Measurements from ENCODE around the gene DUOX2.
"Not testable (repeated sequence)": the region's sequence is repeated elsewhere in the genome, so short reads cannot be mapped to it uniquely, and the experiment has no call there.

DNA sequence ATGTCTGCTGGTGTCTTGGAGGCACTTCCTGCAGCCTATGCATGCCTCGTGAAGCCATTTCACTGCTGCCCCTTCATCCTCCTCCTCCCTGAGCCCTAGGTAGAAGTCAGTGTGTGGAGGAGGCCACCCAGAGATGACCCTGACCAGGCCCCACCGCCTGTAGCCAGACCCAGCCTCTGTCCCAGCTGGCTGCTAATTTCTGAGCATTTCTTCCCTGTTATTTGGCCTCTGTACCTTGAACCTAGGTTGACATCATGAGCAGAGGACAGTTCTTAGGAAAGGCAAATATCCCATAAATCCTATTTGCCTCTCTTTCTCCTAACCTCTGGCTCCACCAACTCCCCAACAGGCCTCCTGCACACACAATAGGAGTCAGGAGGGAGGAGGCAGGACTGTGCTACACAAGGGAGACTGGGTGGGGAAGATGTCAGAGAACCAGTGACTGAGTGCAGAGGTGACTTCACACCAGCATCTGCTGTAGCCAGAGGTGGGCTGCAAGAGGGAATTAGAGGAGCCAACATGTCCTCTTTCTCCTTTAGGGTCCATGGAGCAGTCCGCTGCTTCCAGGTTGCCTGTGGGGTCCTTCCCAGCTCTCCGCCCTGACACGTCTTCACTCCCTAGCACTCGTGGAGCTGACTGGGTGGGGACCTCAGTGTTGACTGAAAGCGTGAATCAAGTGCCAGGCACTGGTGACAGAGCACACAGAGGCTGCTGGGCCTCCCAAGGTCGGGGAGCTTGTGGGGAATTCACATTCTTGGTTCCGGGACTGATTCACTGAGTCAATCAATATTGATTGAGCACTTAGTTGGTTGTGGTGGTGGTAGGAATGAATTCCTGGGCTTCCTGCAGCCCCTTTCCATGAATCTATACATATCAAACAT is 38.3 kb downstream of the DUOX2 start:
- TF ChIP-seq, protein P1, sequence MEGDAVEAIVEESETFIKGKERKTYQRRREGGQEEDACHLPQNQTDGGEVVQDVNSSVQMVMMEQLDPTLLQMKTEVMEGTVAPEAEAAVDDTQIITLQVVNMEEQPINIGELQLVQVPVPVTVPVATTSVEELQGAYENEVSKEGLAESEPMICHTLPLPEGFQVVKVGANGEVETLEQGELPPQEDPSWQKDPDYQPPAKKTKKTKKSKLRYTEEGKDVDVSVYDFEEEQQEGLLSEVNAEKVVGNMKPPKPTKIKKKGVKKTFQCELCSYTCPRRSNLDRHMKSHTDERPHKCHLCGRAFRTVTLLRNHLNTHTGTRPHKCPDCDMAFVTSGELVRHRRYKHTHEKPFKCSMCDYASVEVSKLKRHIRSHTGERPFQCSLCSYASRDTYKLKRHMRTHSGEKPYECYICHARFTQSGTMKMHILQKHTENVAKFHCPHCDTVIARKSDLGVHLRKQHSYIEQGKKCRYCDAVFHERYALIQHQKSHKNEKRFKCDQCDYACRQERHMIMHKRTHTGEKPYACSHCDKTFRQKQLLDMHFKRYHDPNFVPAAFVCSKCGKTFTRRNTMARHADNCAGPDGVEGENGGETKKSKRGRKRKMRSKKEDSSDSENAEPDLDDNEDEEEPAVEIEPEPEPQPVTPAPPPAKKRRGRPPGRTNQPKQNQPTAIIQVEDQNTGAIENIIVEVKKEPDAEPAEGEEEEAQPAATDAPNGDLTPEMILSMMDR (IDR thresholded peaks at IDR 0.05), result not testable (repeated sequence)
- TF ChIP-seq EP300, POLR2A (IDR thresholded peaks at IDR 0.05): not testable (repeated sequence)

Measured in ovary (tissue), 3 donors.